GM19395 (cell line): ENCODE results near the gene ATRX.
A peak's percentile ranks its signal among the peaks of the same experiment; 100 is the strongest.
"Not testable (repeated sequence)": the region's sequence is repeated elsewhere in the genome, so short reads cannot be mapped to it uniquely, and the experiment has no call there.

Experiments
- ATAC-seq: cut with Tn5 transposase; IDR thresholded peaks from one replicate; pipeline ENCODE4 v1.9.1; 2021; ENCODE audit warnings: mild to moderate bottlenecking, moderate library complexity; ENCODE audit not compliant: unreplicated experiment

ATRX gene

DNA sequence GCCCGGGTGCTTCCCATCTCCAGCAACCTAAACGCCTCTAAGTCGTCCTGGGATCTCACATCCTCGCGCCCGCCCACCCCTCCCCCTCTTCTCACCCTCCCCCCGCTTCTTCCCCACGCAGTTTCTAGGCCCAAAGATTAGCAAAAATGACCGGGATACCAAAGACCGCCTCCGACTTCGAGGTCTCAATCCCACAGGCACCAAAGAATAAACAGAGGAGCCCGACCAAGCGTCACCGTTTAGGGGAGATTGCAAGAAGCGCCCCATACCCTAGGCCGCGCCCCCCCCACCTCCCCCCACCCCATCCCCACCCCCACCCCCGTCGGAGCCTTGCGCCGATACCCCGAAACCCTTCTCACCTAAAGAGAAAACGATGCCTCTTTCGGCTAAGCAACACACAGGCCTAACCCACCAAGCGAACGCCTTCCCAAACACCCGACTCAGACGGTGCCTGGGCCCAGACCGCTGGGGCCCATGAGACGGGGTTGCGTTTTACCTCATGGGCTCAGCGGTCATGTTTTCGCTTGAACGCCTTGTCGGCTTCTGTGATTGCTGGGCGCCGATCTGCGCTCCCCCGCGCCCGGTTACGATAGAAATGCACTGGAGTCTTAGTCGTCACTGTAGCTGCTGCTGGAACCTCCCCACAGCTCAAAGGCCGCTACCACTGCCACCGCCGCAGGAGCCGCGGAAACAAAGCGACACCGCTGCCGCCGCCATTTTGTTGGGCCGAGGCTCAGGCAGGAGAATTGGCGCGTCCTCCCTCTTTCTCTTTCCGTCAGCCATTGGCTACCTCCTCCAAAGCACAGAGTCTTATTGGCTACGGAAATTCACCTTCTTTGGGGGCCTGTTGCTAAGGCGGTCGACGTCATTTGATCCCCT lies at the start of gene ATRX:
Gene ATRX, minus strand, starts transcription at position 731 of the 879 bp plus-strand sequence. Its CDS starts 215 bp downstream, at position 516.
- ATAC-seq: peak; percentile 93

DNA sequence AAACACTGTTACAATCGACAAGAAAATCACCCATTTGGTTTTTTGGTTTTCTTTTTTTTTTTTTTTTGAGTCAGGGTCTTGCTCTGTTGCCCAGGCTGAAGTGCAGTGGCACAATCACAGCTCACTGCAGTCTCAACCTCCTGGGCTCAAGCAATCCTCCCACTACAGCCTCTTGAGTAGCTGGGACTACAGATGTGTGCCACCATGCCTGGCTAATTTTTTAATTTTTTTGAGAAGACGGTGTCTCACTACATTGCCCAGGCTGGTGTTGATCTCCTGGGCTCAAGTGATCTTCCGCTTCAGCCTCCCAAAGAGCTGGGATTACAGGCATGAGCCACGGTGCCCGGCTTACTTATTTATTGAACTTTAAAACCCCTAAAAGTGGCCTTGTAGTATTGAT lies 45.5 kb upstream of the ATRX start:
- not testable (repeated sequence) for ATAC-seq

DNA sequence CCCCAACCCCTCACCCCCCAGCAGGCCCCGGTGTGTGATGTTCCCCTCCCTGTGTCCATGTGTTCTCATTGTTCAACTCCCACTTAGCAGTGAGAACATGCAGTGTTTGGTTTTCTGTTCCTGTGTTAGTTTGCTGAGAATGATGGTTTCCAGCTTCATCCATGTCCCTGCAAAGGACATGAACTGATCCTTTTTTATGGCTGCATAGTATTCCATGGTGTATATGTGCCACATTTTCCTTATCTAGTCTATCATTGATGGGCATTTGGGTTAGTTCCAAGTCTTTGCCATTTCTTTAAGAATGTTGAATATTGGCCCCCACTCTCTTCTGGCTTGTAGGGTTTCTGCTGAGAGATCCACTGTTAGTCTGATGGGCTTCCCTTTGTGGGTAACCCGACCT lies 36.0 kb upstream of the ATRX start:
- not testable (repeated sequence) for ATAC-seq

DNA sequence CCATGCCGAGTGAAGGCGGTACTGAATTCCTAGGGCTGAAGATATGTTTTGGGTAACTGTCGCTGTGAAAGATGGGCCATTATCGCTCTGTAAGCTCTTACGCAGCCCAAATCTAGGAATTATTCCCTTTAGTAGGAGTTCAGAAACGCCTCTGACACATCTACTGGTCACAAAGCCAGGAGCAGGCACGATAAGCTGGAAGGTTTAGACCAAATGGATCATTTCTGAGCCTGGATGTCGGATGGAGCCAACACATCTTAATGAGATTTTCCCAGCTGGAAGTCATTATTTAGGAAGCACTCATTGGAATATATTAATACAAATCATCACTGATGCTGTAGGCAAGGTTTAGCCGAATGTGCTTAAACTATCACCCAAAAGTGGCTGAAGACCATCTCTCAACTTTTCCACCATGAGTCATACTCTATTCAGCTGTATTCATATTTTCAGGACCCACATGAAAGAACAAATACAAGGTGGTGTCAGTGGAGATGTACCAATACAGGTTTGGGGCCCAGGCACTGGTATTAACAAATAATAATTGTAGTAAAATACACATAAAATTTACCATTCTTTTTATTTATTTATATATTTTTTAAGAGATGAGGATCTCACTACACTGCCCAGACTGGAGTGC lies 34.2 kb upstream of the ATRX start:
- ATAC-seq: no peak

DNA sequence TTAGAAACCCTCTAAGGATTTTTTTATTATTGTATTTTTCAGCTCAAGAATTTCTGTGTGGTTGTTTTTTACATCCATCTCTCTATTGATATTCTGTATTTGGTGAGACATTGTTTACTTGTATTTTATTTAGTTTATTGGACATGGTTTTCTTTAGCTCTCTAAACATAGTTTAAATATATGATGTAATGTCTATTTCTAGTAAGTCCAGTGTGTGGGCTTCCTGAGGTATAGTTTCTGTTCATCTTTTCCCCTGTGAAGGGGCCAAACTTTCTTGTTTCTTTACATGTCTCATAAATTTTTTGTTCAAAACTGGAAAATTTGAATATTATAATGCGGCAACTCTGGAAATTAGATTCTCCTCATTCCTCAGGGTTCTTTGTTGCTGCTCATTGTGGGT lies 28.2 kb upstream of the ATRX start:
- no peak for ATAC-seq

GRCh38 chrX:77802201-77802600 lies 16.2 kb upstream of the ATRX start:
- ATAC-seq: no peak

DNA sequence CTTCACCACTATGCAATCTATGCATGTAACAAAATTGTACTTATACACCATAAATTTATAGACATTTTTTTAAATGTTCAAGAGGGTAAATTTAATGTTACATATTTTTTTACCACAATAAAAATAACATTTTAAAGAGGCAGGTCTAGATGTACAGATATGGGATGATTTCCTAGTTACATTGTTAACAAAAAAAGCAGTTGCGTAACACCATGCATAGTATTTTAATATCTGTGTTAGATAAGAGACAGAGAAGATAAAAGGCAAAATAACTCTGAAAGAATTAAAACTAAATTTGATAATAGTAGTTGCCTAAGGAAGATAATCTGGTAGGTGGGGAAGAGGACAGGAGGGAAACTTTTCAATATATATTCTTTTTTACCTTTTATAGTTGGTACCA lies 9.1 kb upstream of the ATRX start:
- ATAC-seq: no peak

GRCh38 chrX:77793946-77794345 lies 7.9 kb upstream of the ATRX start:
- no peak for ATAC-seq

GRCh38 chrX:77788050-77788449 lies 2.0 kb upstream of the ATRX start:
- no peak for ATAC-seq

DNA sequence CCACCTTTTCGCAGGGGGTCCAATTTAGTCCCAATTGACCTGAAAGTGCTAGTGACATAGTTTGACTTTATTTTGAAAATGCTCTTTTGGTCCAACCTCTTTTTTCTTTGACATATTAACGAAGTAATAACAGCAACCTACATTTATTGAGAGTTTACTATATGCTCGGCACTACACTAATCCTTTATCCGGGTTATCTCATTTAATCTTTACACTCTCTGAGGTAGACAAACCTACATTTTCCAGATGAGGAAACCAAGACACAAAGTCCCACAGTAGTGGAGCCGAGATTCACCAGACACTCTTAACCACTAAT lies 307 bp upstream of the ATRX start:
- ATAC-seq: peak; percentile 18

DNA sequence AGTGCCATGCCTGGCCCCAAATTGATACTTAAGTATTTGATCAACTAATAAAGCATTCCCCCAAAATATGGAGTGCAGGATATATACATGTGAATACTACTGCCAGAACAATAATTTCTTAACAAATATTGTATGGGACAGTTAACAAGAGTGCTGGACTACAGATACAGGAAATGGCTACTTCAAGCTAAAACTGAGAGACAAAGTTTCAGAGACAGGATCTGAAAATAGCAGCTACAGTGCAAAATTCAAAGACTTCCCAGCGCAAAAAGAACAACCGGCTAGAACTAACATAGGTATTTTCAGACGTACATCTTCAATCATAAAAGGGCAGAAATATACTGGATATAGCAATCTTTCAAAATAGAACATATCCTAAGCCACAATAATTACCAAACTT lies 6.3 kb downstream of the ATRX start:
- peak; percentile 59 for ATAC-seq

GRCh38 chrX:77776659-77777058 lies 9.4 kb downstream of the ATRX start:
- ATAC-seq: no peak

DNA sequence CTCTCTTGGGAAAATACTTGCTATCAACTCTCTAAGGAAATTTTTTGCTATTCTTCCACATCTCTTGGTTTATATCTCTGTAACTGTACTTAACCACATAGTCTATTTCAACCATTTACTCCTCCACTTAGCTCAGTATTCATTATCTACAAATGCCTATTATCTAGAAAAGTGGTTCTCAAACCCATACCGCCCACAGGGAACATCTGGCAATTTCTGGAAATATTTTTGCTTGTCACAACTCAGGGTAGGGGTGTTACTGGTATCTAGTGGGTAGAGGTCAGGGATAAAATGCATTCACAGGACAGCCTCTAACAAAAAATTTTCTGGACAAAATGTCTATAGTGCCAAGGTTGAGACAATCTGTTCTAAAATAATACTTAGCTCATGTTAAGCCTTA lies 14.4 kb downstream of the ATRX start:
- no peak for ATAC-seq

- no peak for ATAC-seq
Observed at GRCh38 chrX:77768787-77769186, 17.2 kb downstream of the ATRX start.

DNA sequence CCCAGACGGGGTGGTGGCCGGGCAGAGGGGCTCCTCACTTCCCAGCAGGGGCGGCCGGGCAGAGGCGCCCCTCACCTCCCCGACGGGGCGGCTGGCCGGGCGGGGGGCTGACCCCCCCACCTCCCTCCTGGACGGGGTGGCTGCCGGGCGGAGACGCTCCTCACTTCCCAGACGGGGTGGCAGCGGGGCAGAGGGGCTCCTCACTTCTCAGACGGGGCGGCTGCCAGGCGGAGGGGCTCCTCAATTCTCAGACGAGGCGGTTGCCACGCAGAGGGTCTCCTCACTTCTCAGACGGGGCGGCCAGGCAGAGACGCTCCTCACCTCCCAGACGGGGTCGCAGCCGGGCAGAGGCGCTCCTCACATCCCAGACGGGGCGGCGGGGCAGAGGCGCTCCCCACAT lies 19.8 kb downstream of the ATRX start:
- ATAC-seq: not testable (repeated sequence)

GRCh38 chrX:77755561-77755960 lies 30.5 kb downstream of the ATRX start:
- no peak for ATAC-seq

GRCh38 chrX:77753942-77754341 lies 32.1 kb downstream of the ATRX start:
- ATAC-seq: not testable (repeated sequence)

- ATAC-seq: no peak
Observed at GRCh38 chrX:77749695-77750094, 36.3 kb downstream of the ATRX start.

- ATAC-seq: no peak
Observed at GRCh38 chrX:77743720-77744119, 42.3 kb downstream of the ATRX start.

- no peak for ATAC-seq
Observed at GRCh38 chrX:77742788-77743476, 43.1 kb downstream of the ATRX start.

DNA sequence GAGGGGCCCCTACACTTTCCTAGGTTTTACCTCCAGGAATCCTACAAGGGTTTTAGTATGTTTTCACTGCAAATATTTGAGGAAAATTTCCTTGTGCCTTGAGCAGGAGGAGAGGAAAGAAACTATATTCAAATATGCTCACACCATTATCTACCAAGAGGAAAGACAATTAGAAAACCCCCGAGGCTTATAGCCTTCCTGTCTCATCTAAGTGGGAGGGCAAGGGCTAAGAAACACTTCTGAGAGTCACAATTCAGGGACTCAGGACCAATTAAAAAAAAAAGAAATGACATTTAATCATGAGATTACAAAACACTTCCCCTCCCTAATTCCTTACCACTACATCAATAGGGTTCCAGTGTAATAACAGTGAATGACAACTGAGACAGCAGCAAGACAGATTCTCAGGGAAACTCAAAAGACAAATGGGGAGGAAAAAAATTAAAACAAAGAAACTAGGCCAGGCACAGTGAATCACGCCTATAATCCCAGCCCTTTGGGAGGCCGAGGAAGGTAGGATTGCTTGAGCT lies 45.6 kb downstream of the ATRX start:
- no peak for ATAC-seq

GRCh38 chrX:77733342-77733741 lies 52.7 kb downstream of the ATRX start:
- ATAC-seq: no peak
